B cell (primary cell): ENCODE results near the gene COL19A1. TPM values are rescaled to one million over a fixed set of nuclear protein-coding genes. Genes with fewer than 3 reads are reported as not detected.

Experiments
- ATAC-seq: fragments of 200-7000 bp; cut with Tn5 transposase; one replicate; pipeline ENCODE4 v1.10.0; 2021; ENCODE audit warnings: low read depth, mild to moderate bottlenecking, moderate number of reproducible peaks, moderate library complexity
- CTCF ChIA-PET: fragments of 350-600 bp; sonication (Branson Sonifier 250); formaldehyde crosslinking; loops from one replicate; lab custom pipeline; 2021; ENCODE audit warnings: antibody characterized with exemption, inconsistent platforms; lab: Charles Lee
- POLR2A ChIA-PET: fragments of 350-600 bp; sonication (Branson Sonifier 250); formaldehyde crosslinking; loops from one replicate; lab custom pipeline; 2021; ENCODE audit warnings: antibody characterized with exemption; lab: Charles Lee
- DNase-seq: peaks from one replicate; pipeline ENCODE4 v3.0.0; 2013
- H2AFZ ChIP-seq: 2 replicates; pipeline ENCODE4 v1.6.1; 2012; ENCODE audit warnings: mild to moderate bottlenecking, low read depth, low read length; ENCODE audit not compliant: insufficient read depth, poor library complexity, severe bottlenecking
- H3K27ac ChIP-seq, 2 donors: 1 replicate in 1 of 2; 2 replicates in 1 of 2; pipeline ENCODE4 v1.5.1; 2012 to 2013; ENCODE audit warnings: low read length in 2 of 2, mild to moderate bottlenecking in 2 of 2, moderate library complexity in 1 of 2
- H3K27me3 ChIP-seq, 4 experiments: fragments of 200-600 bp in 1 of 4; sonication (generic) in 1 of 4; replicated peaks in 1 of 4; 1 replicate in 2 of 4; 2 replicates in 2 of 4; pipeline versions ENCODE4 v1.6.1 to v1.7.0; 2013 to 2016; ENCODE audit warnings: low read length in 3 of 4, mild to moderate bottlenecking in 2 of 4, mixed read lengths in 1 of 4, moderate library complexity in 1 of 4; ENCODE audit not compliant: insufficient read depth in 4 of 4, control insufficient read depth in 3 of 4; ENCODE audit errors: control extremely low read depth in 1 of 4
- H3K36me3 ChIP-seq, 2 experiments: replicated peaks in 1 of 2; 1 replicate in 1 of 2; 2 replicates in 1 of 2; pipeline versions ENCODE4 v1.6.1 to v1.7.1; 2013; ENCODE audit warnings: low read length in 1 of 2; ENCODE audit not compliant: insufficient read depth in 2 of 2, control insufficient read depth in 1 of 2; ENCODE audit errors: control extremely low read depth in 1 of 2, extremely low read depth in 1 of 2
- H3K4me1 ChIP-seq, 2 donors: fragments of 200-600 bp in 1 of 2; sonication (generic) in 1 of 2; 1 replicate in 1 of 2; 2 replicates in 1 of 2; pipeline versions ENCODE4 v1.5.1 to v1.6.1; 2013 to 2017; ENCODE audit warnings: low read length in 2 of 2; ENCODE audit not compliant: control insufficient read depth in 2 of 2, insufficient read depth in 2 of 2
- H3K4me2 ChIP-seq: replicated peaks from 2 replicates; pipeline ENCODE3; 2012; ENCODE audit warnings: mild to moderate bottlenecking, low read depth, low read length; ENCODE audit not compliant: poor library complexity, severe bottlenecking
- H3K4me3 ChIP-seq, 5 experiments: fragments of 200-600 bp in 1 of 5; sonication (generic) in 1 of 5; 1 replicate in 3 of 5; 2 replicates in 2 of 5; pipeline versions ENCODE4 v1.5.1 to v1.7.0; 2011 to 2016; ENCODE audit warnings: low read length in 4 of 5, mild to moderate bottlenecking in 4 of 5, low read depth in 2 of 5, control low read depth in 1 of 5, moderate library complexity in 1 of 5; ENCODE audit not compliant: insufficient read depth in 1 of 5; ENCODE audit errors: control extremely low read depth in 1 of 5, extremely low read depth in 1 of 5
- H3K79me2 ChIP-seq: fragments of 200-600 bp; sonication (generic); one replicate; pipeline ENCODE4 v1.6.0; 2016; ENCODE audit warnings: low read length; ENCODE audit not compliant: control insufficient read depth, insufficient read depth
- H3K9ac ChIP-seq: fragments of 200-600 bp; sonication (generic); 2 replicates; pipeline ENCODE4 v1.6.1; 2017; ENCODE audit warnings: mild to moderate bottlenecking, low read length, moderate library complexity
- H3K9me3 ChIP-seq, 3 donors: one replicate each; pipeline versions ENCODE4 v1.6.1 to v1.7.1; 2013; ENCODE audit warnings: low read length in 2 of 3; ENCODE audit not compliant: control insufficient read depth in 2 of 3, insufficient read depth in 1 of 3; ENCODE audit errors: control extremely low read depth in 1 of 3
- H4K20me1 ChIP-seq: 2 replicates; pipeline ENCODE4 v1.6.0; 2012; ENCODE audit warnings: mild to moderate bottlenecking, low read length; ENCODE audit not compliant: insufficient read depth, control insufficient read depth, poor library complexity, severe bottlenecking
- H3K27ac Mint-ChIP-seq: one replicate; pipeline ENCODE4 v1.8.0; 2021; ENCODE audit warnings: mixed read lengths
- H3K27me3 Mint-ChIP-seq: one replicate; pipeline ENCODE4 v1.8.0; 2021; ENCODE audit warnings: mixed read lengths
- H3K4me1 Mint-ChIP-seq: one replicate; pipeline ENCODE4 v1.8.0; 2021; ENCODE audit warnings: mixed read lengths
- H3K4me3 Mint-ChIP-seq: one replicate; pipeline ENCODE4 v1.8.0; 2021; ENCODE audit warnings: mixed read lengths
- H3K9me3 Mint-ChIP-seq: one replicate; pipeline ENCODE4 v1.8.0; 2022; ENCODE audit warnings: mixed read lengths; ENCODE audit not compliant: insufficient read depth
- CTCF ChIP-seq: fragments of 200-600 bp; IDR thresholded peaks from one replicate; pipeline ENCODE4 v1.8.0; 2022; ENCODE audit warnings: antibody characterized with exemption, mild to moderate bottlenecking
- EZH2 ChIP-seq: IDR thresholded peaks from 2 replicates; pipeline ENCODE4 v1.6.1; 2012; ENCODE audit warnings: borderline replicate concordance, low read depth, mild to moderate bottlenecking, moderate library complexity, low read length; ENCODE audit not compliant: insufficient read depth, poor library complexity, severe bottlenecking
- WGBS: methylation state at CpG from one replicate; pipeline ENCODE4 v1.1.5; 2013; ENCODE audit warnings: missing lambda C conversion rate; ENCODE audit not compliant: insufficient coverage; 5-methylcytosine and 5-hydroxymethylcytosine counted together
- intact Hi-C: fragments of 100-400 bp; cut with micrococcal nuclease; formaldehyde crosslinking; loops from one replicate; pipeline ENCODE4 v1.10.0; 2022
- polyA plus RNA-seq: library from polyadenylated mRNA; depleted of rRNA; stranded (reverse); fragments of >200 nt; gene quantifications from 2 replicates; pipeline ENCODE4 v1.2.3, GENCODE V29; 2012
- total RNA-seq, 2 donors: library from RNA; stranded (reverse); fragments of 120-200 nt in 1 of 2; gene quantifications; 1 replicate in 1 of 2; 2 replicates in 1 of 2; pipeline versions ENCODE4 v1.2.3 to v1.2.4, GENCODE V29; 2013 to 2022

The COL19A1 gene
- total and polyA plus RNA-seq, 2 donors (not counting 1 experiment from before 2014, with no cell fraction given): 14.6 to 61.4 TPM

- Histone ChIP-seq H3K27ac (no peak overlapping the region), H3K4me3 (no peak overlapping the region), H3K9ac (no peak overlapping the region), H2AFZ (no peak overlapping the region), H3K9me3 (peaks cover 0 to 2% (median 0%) of the 10 kb centered on the region in 3 donors), H3K79me2 (peaks cover 8% of the 10 kb centered on the region), H3K4me2 (no peak overlapping the region), H3K27me3 (no peaks in the 10 kb centered on the region), H3K36me3 (no peaks in the 10 kb centered on the region), H4K20me1 (no peaks in the 10 kb centered on the region), H3K4me1 (peaks cover 7 to 16% of the 10 kb centered on the region in 2 donors)
- TF ChIP-seq EZH2: no peak
- POLR2A ChIA-PET: no interaction called here
- ATAC-seq: no peak
- no peak overlapping the region for H3K4me3 Mint-ChIP-seq
- CTCF ChIA-PET: no interaction called here
- H3K27me3 Mint-ChIP-seq: no peaks in the 10 kb centered on the region
- peaks cover 27% of the 10 kb centered on the region for H3K4me1 Mint-ChIP-seq
- DNase-seq: no peak
- intact Hi-C loops: no loop called here
- H3K9me3 Mint-ChIP-seq: no peaks in the 10 kb centered on the region
- no peak overlapping the region for H3K27ac Mint-ChIP-seq
- 100% methylated on average over 1 of the region's 2 CpGs for WGBS
These were observed 20.0 kb upstream of the COL19A1 start for GRCh38 chr6:69846312-69846711.

DNA sequence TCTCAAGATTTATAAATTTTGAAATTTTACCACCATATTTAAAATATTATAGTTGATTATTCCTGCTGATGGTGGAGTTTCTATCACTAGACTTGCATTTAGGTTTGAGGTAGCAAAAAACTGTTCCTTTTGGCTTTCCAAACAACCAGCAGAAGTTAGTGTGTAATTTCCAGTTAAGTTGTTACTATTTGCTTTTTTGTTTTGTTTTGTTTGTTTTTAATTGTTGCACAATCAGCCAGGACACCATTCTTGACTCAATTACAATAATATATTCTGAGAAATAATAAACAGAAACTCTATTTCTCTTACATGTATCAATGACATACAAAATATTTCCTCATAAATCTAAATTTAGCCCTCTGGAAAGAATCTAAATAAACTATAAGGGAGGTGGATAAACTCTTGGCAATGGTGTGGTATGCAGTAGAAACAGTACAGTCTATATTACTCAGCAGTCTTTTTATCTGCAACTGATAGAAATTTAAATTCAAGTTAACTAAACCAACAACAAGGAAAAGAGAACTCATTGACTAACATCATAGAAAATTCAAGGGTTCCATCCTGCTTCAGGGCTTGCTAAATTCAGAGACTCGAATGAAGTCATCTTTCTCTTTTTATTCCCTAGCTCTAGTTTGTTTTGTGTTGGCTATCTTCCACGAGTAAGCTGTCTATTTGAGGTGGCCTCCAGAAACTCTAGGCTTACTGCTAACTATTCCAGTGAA, 19.4 kb upstream of the COL19A1 start:
- peaks cover 22% of the 10 kb centered on the region for H3K4me1 Mint-ChIP-seq
- no peak overlapping the region for H3K27ac ChIP-seq

More for the DNA sequence above, 19.4 kb upstream of the COL19A1 start:
- no peaks in the 10 kb centered on the region for H3K27me3 ChIP-seq
- ChIA-PET CTCF (interaction anchor here (1.5 kb wide), 1 partner anchor 9 kb away, joined by 5 read pairs; no protein-coding TSS in a partner anchor), POLR2A (no interaction called here)
- H3K9ac ChIP-seq: no peak overlapping the region
- H3K4me1 ChIP-seq: peaks cover 3 to 12% of the 10 kb centered on the region in 2 donors
- no peak overlapping the region for H3K4me3 Mint-ChIP-seq
- H3K27me3 Mint-ChIP-seq: no peaks in the 10 kb centered on the region
- TF ChIP-seq EZH2 (no peak), CTCF (no peak)
- H3K4me2 ChIP-seq: no peak overlapping the region
- no peaks in the 10 kb centered on the region for H4K20me1 ChIP-seq
- H3K4me3 ChIP-seq: no peak overlapping the region
- intact Hi-C loops: no loop called here
- H3K27ac Mint-ChIP-seq: no peak overlapping the region
- DNase-seq (no peak), ATAC-seq (no peak)
- H3K36me3 ChIP-seq: no peaks in the 10 kb centered on the region
- H3K79me2 ChIP-seq: peaks cover 9% of the 10 kb centered on the region
- no peak overlapping the region for H2AFZ ChIP-seq
- WGBS: no CpG with 5 or more reads among the region's 2 CpGs
- no peaks in the 10 kb centered on the region for H3K9me3 Mint-ChIP-seq
- H3K9me3 ChIP-seq: peaks cover 0 to 2% (median 0%) of the 10 kb centered on the region in 3 donors
